T-helper 2 cell (primary cell): Measurements from ENCODE around the gene SLC24A5.

Source experiments
- DNase-seq, 5 experiments: peaks; one replicate each; pipeline versions ENCODE4 v3.0.0 to v3.0.0-alpha.2; 2012 to 2022

Gene SLC24A5

DNA sequence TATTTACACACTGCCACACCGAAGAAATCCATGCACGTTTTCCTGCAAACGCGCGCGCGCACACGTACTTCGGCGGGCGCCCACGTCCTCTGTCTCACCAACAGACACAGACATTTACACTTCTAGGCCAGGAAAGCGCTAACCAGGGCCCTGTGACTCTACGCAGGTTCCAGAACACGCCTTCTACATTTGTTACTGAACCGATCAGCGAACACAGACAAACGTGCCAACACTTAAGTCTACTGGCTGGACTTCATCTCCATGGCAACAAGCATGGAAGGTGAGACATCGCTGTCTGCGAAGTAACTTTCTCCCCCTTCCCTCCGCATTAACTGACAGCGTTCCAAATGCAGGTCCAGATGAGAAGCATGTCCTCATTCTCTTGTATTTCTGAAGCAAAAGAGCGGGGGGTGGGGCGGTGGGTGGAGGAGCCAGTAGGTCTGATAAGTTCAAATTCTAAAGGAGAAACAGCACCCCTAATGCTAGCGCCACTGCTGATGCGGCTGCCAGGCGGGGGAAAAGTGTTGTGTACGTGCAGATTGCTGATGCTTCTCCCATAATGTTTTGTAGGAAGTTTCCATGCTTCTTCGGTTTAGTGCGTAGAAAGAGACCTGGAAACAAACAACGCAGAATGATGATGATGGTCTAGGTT, 70.9 kb downstream of the SLC24A5 start, which contains the start of gene CTXN2:
CTXN2 (plus strand) TSS at position 92 of the 652 bp plus-strand sequence. CDS start 9,636 bp downstream, outside the sequence.
- DNase-seq, result peak in 1 of 5 experiments; percentile 6
